Caco-2 (cell line): ENCODE results near the gene GPR26. TPM values are rescaled to one million over a fixed set of nuclear protein-coding genes. Genes with fewer than 3 reads are reported as not detected.

Source experiments
- BruUV-seq: library from RNA; stranded (reverse); fragments of 400-500 nt; replicated peaks from 2 replicates; lab custom pipeline; 2021; lab: Mats Ljungman, UMichigan
- CTCF ChIA-PET: fragments of 300-600 bp; sonication (Branson Sonifier 250); formaldehyde crosslinking; loops from one replicate; lab custom pipeline; 2022; ENCODE audit warnings: antibody characterized with exemption; lab: Charles Lee
- POLR2A ChIA-PET: fragments of 300-600 bp; sonication (Branson Sonifier 250); formaldehyde crosslinking; loops from one replicate; lab custom pipeline; 2022; ENCODE audit warnings: antibody characterized with exemption; lab: Charles Lee
- DNase-seq, 2 experiments: peaks; one replicate each; pipeline versions ENCODE4 v3.0.0 to v3.0.0-alpha.2; 2020 to 2022
- H3K27me3 ChIP-seq: replicated peaks from 2 replicates; pipeline ENCODE4 v1.6.0; 2011; ENCODE audit warnings: low read length; ENCODE audit not compliant: control insufficient read depth, insufficient read depth
- H3K36me3 ChIP-seq: 2 replicates; pipeline ENCODE4 v1.5.1; 2011; ENCODE audit warnings: low read length; ENCODE audit not compliant: control insufficient read depth, insufficient read depth
- H3K4me1 ChIP-seq: fragments of 250-450 bp; sonication (Bioruptor Pico); 2 replicates; pipeline ENCODE4 v1.5.1; 2020; ENCODE audit warnings: mild to moderate bottlenecking
- H3K4me3 ChIP-seq: 2 replicates; pipeline ENCODE4 v1.5.1; 2011; ENCODE audit warnings: low read depth, mild to moderate bottlenecking, control low read depth, low read length
- H3K9me3 ChIP-seq: fragments of 250-450 bp; sonication (Bioruptor Pico); 2 replicates; pipeline ENCODE4 v1.5.1; 2020; ENCODE audit warnings: mild to moderate bottlenecking, moderate library complexity
- H3K27ac Mint-ChIP-seq: one replicate; pipeline ENCODE4 v1.8.0; 2022; ENCODE audit warnings: mixed read lengths; ENCODE audit not compliant: unreplicated experiment
- H3K27me3 Mint-ChIP-seq: one replicate; pipeline ENCODE4 v1.8.0; 2022; ENCODE audit warnings: mixed read lengths; ENCODE audit not compliant: insufficient read depth, unreplicated experiment
- H3K36me3 Mint-ChIP-seq: one replicate; pipeline ENCODE4 v1.8.0; 2022; ENCODE audit warnings: mild to moderate bottlenecking, mixed read lengths; ENCODE audit not compliant: insufficient read depth, unreplicated experiment
- H3K4me1 Mint-ChIP-seq: one replicate; pipeline ENCODE4 v1.8.0; 2022; ENCODE audit warnings: low read depth, mixed read lengths; ENCODE audit not compliant: unreplicated experiment
- H3K4me3 Mint-ChIP-seq: one replicate; pipeline ENCODE4 v1.8.0; 2022; ENCODE audit warnings: mild to moderate bottlenecking, moderate library complexity, mixed read lengths; ENCODE audit not compliant: unreplicated experiment
- H3K9me3 Mint-ChIP-seq: one replicate; pipeline ENCODE4 v1.8.0; 2022; ENCODE audit warnings: mixed read lengths; ENCODE audit not compliant: unreplicated experiment
- intact Hi-C: fragments of 100-400 bp; cut with micrococcal nuclease; formaldehyde crosslinking; loops from one replicate; pipeline ENCODE4 v1.10.0; 2022; ENCODE audit not compliant: unreplicated experiment
- total RNA-seq: library from RNA; stranded (reverse); gene quantifications from 2 replicates; pipeline ENCODE4 v1.2.3, GENCODE V29; 2022
- TF ChIP-seq, protein P1 (sequence below), 2 experiments: fragments of 200-600 bp in 1 of 2; IDR thresholded peaks; 1 replicate in 1 of 2; 2 replicates in 1 of 2; pipeline versions ENCODE4 v1.5.1 to v1.8.0; 2011 to 2022; ENCODE audit warnings: antibody characterized with exemption in 1 of 2, control low read depth in 1 of 2, inconsistent platforms in 1 of 2, low read depth in 1 of 2, low read length in 1 of 2, mild to moderate bottlenecking in 1 of 2, moderate library complexity in 1 of 2; ENCODE audit not compliant: insufficient read depth in 1 of 2, severe bottlenecking in 1 of 2, unreplicated experiment in 1 of 2

Gene GPR26
- total RNA-seq, 1 experiment from 2014 or later, result not detected

DNA sequence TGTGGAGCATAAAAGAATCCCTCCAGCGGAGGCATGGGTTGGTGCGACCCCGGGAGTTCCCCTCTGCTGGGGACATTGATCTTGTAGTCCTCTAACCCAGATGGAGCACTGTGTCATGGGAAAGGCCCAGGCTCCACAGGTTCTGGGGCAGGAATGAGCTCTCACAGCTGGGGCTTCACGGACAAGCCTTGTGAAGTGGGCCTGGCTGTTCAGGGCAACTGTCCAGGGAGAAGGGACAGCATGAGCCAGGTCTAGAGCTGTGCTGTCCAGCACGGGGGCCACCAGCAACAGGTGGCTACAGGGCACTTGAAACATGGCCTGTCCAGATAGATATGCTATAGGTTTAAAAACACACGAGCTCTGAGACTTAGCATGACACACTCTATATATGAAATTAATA, 11.4 kb downstream of the GPR26 start:
- DNase-seq, result peak in 1 of 2 experiments; percentile 21
- CTCF ChIA-PET, result no interaction called here

GRCh38 chr10:123678376-123678775, 12.2 kb downstream of the GPR26 start:
- Mint-ChIP-seq H3K36me3 (no peaks in the 10 kb centered on the region), H3K27ac (no peak overlapping the region), H3K9me3 (no peaks in the 10 kb centered on the region), H3K27me3 (peaks cover 19% of the 10 kb centered on the region), H3K4me1 (no peaks in the 10 kb centered on the region), H3K4me3 (no peak overlapping the region)
- TF ChIP-seq, protein P1, sequence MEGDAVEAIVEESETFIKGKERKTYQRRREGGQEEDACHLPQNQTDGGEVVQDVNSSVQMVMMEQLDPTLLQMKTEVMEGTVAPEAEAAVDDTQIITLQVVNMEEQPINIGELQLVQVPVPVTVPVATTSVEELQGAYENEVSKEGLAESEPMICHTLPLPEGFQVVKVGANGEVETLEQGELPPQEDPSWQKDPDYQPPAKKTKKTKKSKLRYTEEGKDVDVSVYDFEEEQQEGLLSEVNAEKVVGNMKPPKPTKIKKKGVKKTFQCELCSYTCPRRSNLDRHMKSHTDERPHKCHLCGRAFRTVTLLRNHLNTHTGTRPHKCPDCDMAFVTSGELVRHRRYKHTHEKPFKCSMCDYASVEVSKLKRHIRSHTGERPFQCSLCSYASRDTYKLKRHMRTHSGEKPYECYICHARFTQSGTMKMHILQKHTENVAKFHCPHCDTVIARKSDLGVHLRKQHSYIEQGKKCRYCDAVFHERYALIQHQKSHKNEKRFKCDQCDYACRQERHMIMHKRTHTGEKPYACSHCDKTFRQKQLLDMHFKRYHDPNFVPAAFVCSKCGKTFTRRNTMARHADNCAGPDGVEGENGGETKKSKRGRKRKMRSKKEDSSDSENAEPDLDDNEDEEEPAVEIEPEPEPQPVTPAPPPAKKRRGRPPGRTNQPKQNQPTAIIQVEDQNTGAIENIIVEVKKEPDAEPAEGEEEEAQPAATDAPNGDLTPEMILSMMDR (IDR thresholded peaks at IDR 0.05; ENCODE audit: insufficient read depth in 1 of 2, low read depth in 1 of 2, low read length in 1 of 2, severe bottlenecking in 1 of 2, unreplicated experiment in 1 of 2), result no peak
- intact Hi-C loops, result no loop called here
- no peaks in the 10 kb centered on the region for H3K9me3 ChIP-seq
- peak in 1 of 2 experiments; percentile 14 for DNase-seq
- H3K27me3 ChIP-seq, result no peaks in the 10 kb centered on the region; the same call in 1 of the 2 replicates
- POLR2A ChIA-PET, result no interaction called here
- H3K4me1 ChIP-seq, result no peaks in the 10 kb centered on the region
- CTCF ChIA-PET, result no interaction called here
- no peak overlapping the region for H3K4me3 ChIP-seq
- no peaks in the 10 kb centered on the region for H3K36me3 ChIP-seq
- no TSS peak for BruUV-seq

More for the DNA sequence above, 11.4 kb downstream of the GPR26 start:
- peaks cover 15% of the 10 kb centered on the region for H3K27me3 Mint-ChIP-seq
- no peaks in the 10 kb centered on the region for H3K36me3 Mint-ChIP-seq
- H3K27ac Mint-ChIP-seq, result no peak overlapping the region
- Histone ChIP-seq H3K4me1 (no peaks in the 10 kb centered on the region), H3K27me3 (no peaks in the 10 kb centered on the region; the same call in 1 of the 2 replicates), H3K36me3 (no peaks in the 10 kb centered on the region), H3K9me3 (no peaks in the 10 kb centered on the region), H3K4me3 (no peak overlapping the region)
- no peak overlapping the region for H3K4me3 Mint-ChIP-seq
- POLR2A ChIA-PET, result no interaction called here
- TF ChIP-seq, protein P1 (IDR thresholded peaks at IDR 0.05; ENCODE audit: insufficient read depth in 1 of 2, low read depth in 1 of 2, low read length in 1 of 2, severe bottlenecking in 1 of 2, unreplicated experiment in 1 of 2), result no peak
- BruUV-seq, result no TSS peak
- H3K9me3 Mint-ChIP-seq, result no peaks in the 10 kb centered on the region
- no peaks in the 10 kb centered on the region for H3K4me1 Mint-ChIP-seq
- intact Hi-C loops, result no loop called here

GRCh38 chr10:123681285-123681684, 15.1 kb downstream of the GPR26 start:
- Mint-ChIP-seq H3K27me3 (peaks cover 12% of the 10 kb centered on the region), H3K4me1 (no peaks in the 10 kb centered on the region), H3K4me3 (no peak overlapping the region), H3K27ac (no peak overlapping the region), H3K9me3 (no peaks in the 10 kb centered on the region), H3K36me3 (no peaks in the 10 kb centered on the region)
- Histone ChIP-seq H3K4me1 (no peaks in the 10 kb centered on the region), H3K9me3 (no peaks in the 10 kb centered on the region), H3K4me3 (no peak overlapping the region), H3K36me3 (no peaks in the 10 kb centered on the region), H3K27me3 (no peaks in the 10 kb centered on the region; the same call in 1 of the 2 replicates)
- DNase-seq, result no peak
- intact Hi-C loops, result no loop called here
- ChIA-PET CTCF (no interaction called here), POLR2A (no interaction called here)
- TF ChIP-seq, protein P1 (IDR thresholded peaks at IDR 0.05; ENCODE audit: insufficient read depth in 1 of 2, low read depth in 1 of 2, low read length in 1 of 2, severe bottlenecking in 1 of 2, unreplicated experiment in 1 of 2), result no peak
- BruUV-seq, result no TSS peak
